HEK293T (cell line): ENCODE data around the gene PARP4.
"Not testable (repeated sequence)": the region's sequence is repeated elsewhere in the genome, so short reads cannot be mapped to it uniquely, and the experiment has no call there.

Source experiments
- CTCF ChIA-PET: fragments of 350-600 bp; formaldehyde crosslinking; extraction: SDS; loops from one replicate; lab custom pipeline; 2021; ENCODE audit warnings: antibody characterized with exemption, inconsistent platforms; lab: Yijun Ruan, JAX
- POLR2A ChIA-PET: fragments of 350-600 bp; formaldehyde crosslinking; extraction: SDS; loops from one replicate; lab custom pipeline; 2020; ENCODE audit warnings: antibody characterized with exemption, inconsistent platforms; lab: Yijun Ruan, JAX
- DNase-seq: peaks from one replicate; pipeline ENCODE4 v3.0.0; 2012; ENCODE audit warnings: mixed read lengths; ENCODE audit errors: extremely low spot score
- ARNT ChIP-seq: fragments of 450-650 bp; IDR thresholded peaks from 2 replicates; pipeline ENCODE4 v1.6.1; 2017; ENCODE audit warnings: mild to moderate bottlenecking
- BHLHE40 ChIP-seq: fragments of 450-650 bp; IDR thresholded peaks from 2 replicates; pipeline ENCODE4 v1.6.1; 2016; ENCODE audit warnings: mild to moderate bottlenecking, moderate library complexity, borderline replicate concordance
- CTBP1 ChIP-seq: fragments of 450-650 bp; IDR thresholded peaks from 2 replicates; pipeline ENCODE4 v1.6.1; 2016; ENCODE audit warnings: borderline replicate concordance
- ELF4 ChIP-seq: fragments of 450-650 bp; IDR thresholded peaks from 2 replicates; pipeline ENCODE4 v1.6.1; 2017; ENCODE audit warnings: antibody characterized with exemption
- FOXA1 ChIP-seq: fragments of 450-650 bp; IDR thresholded peaks from 2 replicates; pipeline ENCODE4 v1.6.1; 2016; ENCODE audit warnings: mild to moderate bottlenecking
- FOXK2 ChIP-seq: fragments of 450-650 bp; IDR thresholded peaks from 2 replicates; pipeline ENCODE4 v1.6.1; 2016; ENCODE audit warnings: mild to moderate bottlenecking
- FOXM1 ChIP-seq: fragments of 450-650 bp; IDR thresholded peaks from 2 replicates; pipeline ENCODE4 v1.6.1; 2017; ENCODE audit warnings: mild to moderate bottlenecking, borderline replicate concordance
- HDGF ChIP-seq: fragments of 450-650 bp; IDR thresholded peaks from 2 replicates; pipeline ENCODE4 v1.6.1; 2017; ENCODE audit warnings: antibody characterized with exemption, borderline replicate concordance
- L3MBTL2 ChIP-seq: fragments of 450-650 bp; conservative IDR thresholded peaks from 2 replicates; pipeline ENCODE4 v1.6.1; 2016; ENCODE audit warnings: mild to moderate bottlenecking
- LEF1 ChIP-seq: fragments of 450-650 bp; IDR thresholded peaks from 2 replicates; pipeline ENCODE4 v1.6.1; 2017; ENCODE audit warnings: mild to moderate bottlenecking, borderline replicate concordance
- NFRKB ChIP-seq: fragments of 450-650 bp; IDR thresholded peaks from 2 replicates; pipeline ENCODE4 v1.6.1; 2016; ENCODE audit warnings: mild to moderate bottlenecking, moderate library complexity
- SP1 ChIP-seq: fragments of 450-650 bp; IDR thresholded peaks from 2 replicates; pipeline ENCODE4 v1.6.1; 2017
- SUZ12 ChIP-seq: fragments of 450-650 bp; IDR thresholded peaks from 2 replicates; pipeline ENCODE4 v1.6.1; 2016; ENCODE audit warnings: mild to moderate bottlenecking
- TARDBP ChIP-seq: fragments of 450-650 bp; IDR thresholded peaks from 2 replicates; pipeline ENCODE4 v1.6.1; 2016
- ZNF384 ChIP-seq: fragments of 450-650 bp; IDR thresholded peaks from 2 replicates; pipeline ENCODE4 v1.6.1; 2016
- TF ChIP-seq, protein P1 (sequence below): fragments of 450-650 bp; IDR thresholded peaks from 2 replicates; pipeline ENCODE4 v1.6.1; 2016

PARP4 gene

DNA sequence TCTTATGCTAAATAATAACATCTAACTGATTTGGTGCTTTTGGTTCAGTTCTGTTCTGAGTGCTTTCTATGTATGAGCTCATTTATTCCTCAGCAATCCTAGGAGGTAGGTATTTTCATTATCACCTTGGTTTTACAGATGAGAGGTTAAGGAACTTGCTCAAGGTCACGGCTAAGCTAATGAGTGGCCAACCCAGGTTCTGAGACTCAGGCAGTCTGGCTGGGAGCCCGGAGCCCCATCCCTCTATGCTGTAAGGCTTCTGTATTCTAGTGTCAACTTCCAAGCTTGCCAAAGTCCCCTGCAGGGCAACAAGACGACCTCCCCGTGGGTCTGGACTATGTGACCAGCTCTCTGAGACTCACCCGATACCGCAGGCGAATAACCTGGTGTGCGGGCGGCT, 60.5 kb downstream of the PARP4 start:
- ChIA-PET POLR2A (no interaction called here), CTCF (no interaction called here)
- TF ChIP-seq NFRKB (no peak), ZNF384 (no peak), ELF4 (no peak), TARDBP (no peak), L3MBTL2 (no peak), HDGF (no peak), SP1 (no peak), FOXK2 (no peak)
- TF ChIP-seq, protein P1, sequence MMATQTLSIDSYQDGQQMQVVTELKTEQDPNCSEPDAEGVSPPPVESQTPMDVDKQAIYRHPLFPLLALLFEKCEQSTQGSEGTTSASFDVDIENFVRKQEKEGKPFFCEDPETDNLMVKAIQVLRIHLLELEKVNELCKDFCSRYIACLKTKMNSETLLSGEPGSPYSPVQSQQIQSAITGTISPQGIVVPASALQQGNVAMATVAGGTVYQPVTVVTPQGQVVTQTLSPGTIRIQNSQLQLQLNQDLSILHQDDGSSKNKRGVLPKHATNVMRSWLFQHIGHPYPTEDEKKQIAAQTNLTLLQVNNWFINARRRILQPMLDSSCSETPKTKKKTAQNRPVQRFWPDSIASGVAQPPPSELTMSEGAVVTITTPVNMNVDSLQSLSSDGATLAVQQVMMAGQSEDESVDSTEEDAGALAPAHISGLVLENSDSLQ, result no peak
- no peak for DNase-seq

DNA sequence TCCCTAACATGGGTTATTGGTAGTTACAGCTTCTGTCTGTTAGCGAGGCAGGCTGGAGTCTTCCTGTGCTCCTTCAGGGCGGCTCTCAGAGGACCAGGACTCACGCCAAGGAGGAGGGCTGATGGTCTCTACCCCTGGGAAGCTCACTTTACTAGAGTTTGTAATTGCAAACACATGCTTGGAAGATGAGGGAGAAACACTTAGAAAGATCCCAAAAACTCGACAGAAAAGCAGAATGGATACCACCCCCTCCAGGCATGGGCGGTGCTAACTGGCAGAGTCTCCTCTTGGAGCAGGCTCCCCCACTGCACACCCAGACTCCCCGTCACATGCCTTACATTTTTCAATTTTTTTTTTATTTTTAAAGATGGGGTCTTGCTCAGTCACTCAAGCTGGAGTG, 62.0 kb downstream of the PARP4 start:
- no peak for DNase-seq
- TF ChIP-seq FOXK2 (no peak), BHLHE40 (no peak), ARNT (no peak)
- POLR2A ChIA-PET, result no interaction called here
- CTCF ChIA-PET, result no interaction called here

GRCh38 chr13:24444851-24445250, 67.7 kb downstream of the PARP4 start:
- POLR2A ChIA-PET, DNase-seq, CTCF ChIA-PET: not testable (repeated sequence)

GRCh38 chr13:24443366-24443765, 69.2 kb downstream of the PARP4 start:
- DNase-seq, result no peak
- ChIA-PET CTCF (no interaction called here), POLR2A (no interaction called here)
- no peak for TF ChIP-seq ZNF384
- TF ChIP-seq CTBP1, result no peak
- TF ChIP-seq, protein P1, result no peak
- TF ChIP-seq SP1, result no peak
- no peak for TF ChIP-seq HDGF
- no peak for TF ChIP-seq SUZ12
- no peak for TF ChIP-seq FOXK2
- no peak for TF ChIP-seq BHLHE40
- TF ChIP-seq FOXM1, result no peak

GRCh38 chr13:24426045-24426444, 86.5 kb downstream of the PARP4 start:
- POLR2A ChIA-PET, CTCF ChIA-PET, DNase-seq: not testable (repeated sequence)

- POLR2A ChIA-PET, CTCF ChIA-PET: not testable (repeated sequence)
These were observed 92.9 kb downstream of the PARP4 start for GRCh38 chr13:24419668-24420067.

DNA sequence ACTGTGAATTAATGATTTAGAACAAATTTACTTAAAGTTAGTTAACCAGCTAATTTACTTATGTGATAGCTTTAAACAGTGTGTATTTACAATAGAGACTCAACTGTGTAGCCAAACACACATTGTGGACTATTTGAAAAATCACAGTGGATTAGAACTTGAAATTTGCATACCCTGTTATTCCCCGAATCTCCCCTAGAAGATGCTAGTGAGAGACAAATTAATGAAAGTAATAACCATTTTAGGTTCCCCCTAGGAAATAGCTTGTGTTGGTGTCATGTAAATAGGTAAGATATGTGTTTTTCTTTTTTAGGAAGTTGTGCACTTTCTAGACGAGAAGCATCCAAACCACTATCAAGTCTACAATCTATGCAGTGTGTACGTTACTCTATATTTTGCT, 104.7 kb downstream of the PARP4 start:
- ChIA-PET POLR2A (no interaction called here), CTCF (no interaction called here)
- no peak for TF ChIP-seq SP1
- TF ChIP-seq FOXK2, result no peak
- TF ChIP-seq FOXA1, result no peak
- TF ChIP-seq LEF1, result no peak
- no peak for TF ChIP-seq NFRKB
- no peak for TF ChIP-seq TARDBP
- TF ChIP-seq HDGF, result no peak
- TF ChIP-seq SUZ12, result no peak
- no peak for TF ChIP-seq BHLHE40
- TF ChIP-seq, protein P1, result no peak
- TF ChIP-seq CTBP1, result no peak
- no peak for TF ChIP-seq ARNT
- no peak for TF ChIP-seq ELF4
- no peak for TF ChIP-seq FOXM1
- no peak for TF ChIP-seq L3MBTL2
- TF ChIP-seq ZNF384, result no peak
- DNase-seq, result no peak

More at GRCh38 chr13:24419668-24420067, 92.9 kb downstream of the PARP4 start:
- not testable (repeated sequence) for DNase-seq

GRCh38 chr13:24406524-24406923, 106.1 kb downstream of the PARP4 start:
- no peak for DNase-seq
- TF ChIP-seq FOXA1 (no peak), ZNF384 (no peak), ELF4 (no peak), CTBP1 (no peak), FOXK2 (no peak), TARDBP (no peak), NFRKB (no peak), BHLHE40 (no peak), L3MBTL2 (no peak), SP1 (no peak), HDGF (no peak), FOXM1 (no peak)
- TF ChIP-seq, protein P1, result no peak
- ChIA-PET CTCF (no interaction called here), POLR2A (no interaction called here)
